ENCODE data around the gene LYPD5. TPM values are rescaled to one million over a fixed set of nuclear protein-coding genes. Genes with fewer than 3 reads are reported as not detected.

The LYPD5 gene
- total and polyA plus RNA-seq, 11 donors = 0.34 to 7.9 (median 1.4) TPM

DNA sequence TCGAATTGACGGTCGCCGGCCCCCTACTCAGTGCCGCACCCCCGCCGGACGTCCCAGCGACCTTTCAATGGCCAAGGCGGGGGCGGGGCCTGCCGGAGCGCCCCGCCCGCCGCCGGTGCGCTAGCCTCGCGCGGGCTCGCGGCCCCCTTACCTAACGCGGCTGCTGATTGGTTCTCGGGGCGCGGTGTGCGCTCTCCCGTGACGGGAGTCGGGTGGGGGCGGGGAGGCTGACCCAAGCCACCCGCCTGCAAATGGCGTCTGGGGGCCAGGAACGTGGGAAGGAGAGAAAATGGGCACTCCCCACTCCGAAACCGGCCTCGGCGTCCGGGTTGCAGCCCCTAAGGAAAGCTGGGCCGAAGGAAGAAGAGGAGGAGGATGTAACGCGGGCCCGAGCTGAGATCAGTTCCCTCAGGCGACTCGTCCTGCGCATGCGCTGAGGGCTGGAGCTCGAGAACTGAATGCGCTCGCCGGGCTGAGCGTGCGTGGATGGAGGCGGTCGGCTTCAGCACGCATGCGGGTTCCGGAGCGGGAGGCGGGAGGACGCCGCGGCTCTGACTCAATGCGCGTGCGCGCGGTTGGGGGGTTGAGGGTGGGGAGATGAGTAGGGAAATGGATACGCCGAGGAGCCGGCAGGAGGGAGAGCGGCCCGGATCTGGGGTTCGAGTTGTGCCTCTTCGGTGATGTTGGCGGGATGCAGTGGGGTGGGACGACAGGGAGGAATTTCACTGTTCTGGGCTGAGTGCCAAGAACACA is 47.6 kb downstream of the LYPD5 start, which contains the start of gene SMG9:
Gene SMG9, minus strand, starts transcription at position 460 of the 753 bp plus-strand sequence. CDS start 4,221 bp downstream, outside the sequence.
- 0 to 1% (median 1%) methylated on average over 56 to 79 of the region's 79 CpGs for WGBS, 4 donors

DNA sequence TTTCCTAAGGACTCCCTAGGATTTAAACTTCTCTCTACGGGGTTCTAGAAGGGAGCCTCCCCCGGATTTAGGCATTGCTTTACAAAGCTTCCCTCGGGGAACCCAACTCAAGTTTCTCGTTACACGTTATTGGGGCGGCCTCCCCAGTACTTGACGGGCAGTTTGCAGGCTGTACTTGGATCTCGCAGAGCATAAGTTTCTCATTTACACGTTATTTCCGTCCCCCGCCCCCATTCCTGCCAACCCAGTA is 48.1 kb downstream of the LYPD5 start:
- peak overlapping the region; percentile 95 to 100 (median 98) for H3K27ac ChIP-seq
- no peak for TF ChIP-seq CTCF (IDR thresholded peaks at IDR 0.05)
- no peak for TF ChIP-seq POLR2A (IDR thresholded peaks at IDR 0.05)
- DNase-seq = no peak
- H3K4me3 ChIP-seq = peak overlapping the region; percentile 60 to 91 (median 73)
- no peaks in the 10 kb centered on the region for H3K9me3 ChIP-seq
- 0 to 2% (median 1%) methylated on average over 11 of the region's 11 CpGs for WGBS, 4 donors
- H3K4me1 ChIP-seq = peaks cover 0 to 58% (median 18%) of the 10 kb centered on the region in 12 donors
- intact Hi-C loops (cut with DNase I) = loop anchor here in 1 of 10 donors (5.0 kb wide), 1 partner anchor 87 kb away; no protein-coding TSS in a partner anchor
- no peak for ATAC-seq
- no peaks in the 10 kb centered on the region for H3K27me3 ChIP-seq
- H3K36me3 ChIP-seq = peaks cover 0 to 31% (median 22%) of the 10 kb centered on the region in 9 donors

More for the DNA sequence above, 47.6 kb downstream of the LYPD5 start, which contains the start of gene SMG9:
- no peaks in the 10 kb centered on the region for H3K27me3 ChIP-seq
- H3K4me1 ChIP-seq = peaks cover 0 to 63% (median 18%) of the 10 kb centered on the region in 12 donors
- peak within 1 kb of the TSS; percentile 95 to 100 (median 98) for H3K27ac ChIP-seq
- no peaks in the 10 kb centered on the region for H3K9me3 ChIP-seq
- peak within 1 kb of the TSS; percentile 60 to 91 (median 73) for H3K4me3 ChIP-seq
- intact Hi-C loops (cut with DNase I) = loop anchor here in 1 of 10 donors (5.0 kb wide), 1 partner anchor 87 kb away; no protein-coding TSS in a partner anchor
- H3K36me3 ChIP-seq = peaks cover 0 to 26% (median 17%) of the 10 kb centered on the region in 9 donors
- TF ChIP-seq POLR2A (IDR thresholded peaks at IDR 0.05) (peak in 1 of 2 donors; percentile 77), CTCF (IDR thresholded peaks at IDR 0.05) (no peak)
- DNase-seq = peak; percentile 98 to 100 (median 99)
- ATAC-seq = peak; percentile 92 to 96 (median 94)

DNA sequence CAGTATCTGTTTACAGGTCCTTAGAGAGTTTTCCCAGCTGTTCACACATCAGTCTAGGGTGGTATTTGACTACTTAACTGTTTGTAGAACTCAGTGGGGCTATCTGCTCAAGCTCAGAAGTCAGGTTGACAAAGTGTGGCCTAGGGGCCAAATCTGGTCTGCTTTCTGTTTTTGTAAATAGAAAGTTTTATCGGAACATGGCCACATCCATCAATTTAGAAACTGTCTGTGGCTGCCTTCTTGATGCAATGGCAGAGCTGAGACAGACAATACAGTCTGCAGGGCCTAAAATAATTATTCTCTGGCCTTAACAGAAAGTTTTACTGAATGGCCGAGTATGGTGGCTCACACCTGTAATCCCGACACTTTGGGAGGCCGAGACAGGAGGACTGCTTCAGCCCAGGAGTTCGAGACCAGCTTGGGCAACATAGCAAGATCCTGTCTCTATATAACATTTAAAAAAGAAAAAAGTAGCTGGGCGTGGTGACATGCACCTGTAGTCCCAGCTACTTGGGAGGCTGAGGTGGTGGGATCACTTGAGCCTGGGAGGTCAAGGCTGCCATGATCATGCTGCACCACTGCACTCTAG is 49.9 kb downstream of the LYPD5 start:
- Histone ChIP-seq H3K36me3 (peaks cover 0 to 49% (median 40%) of the 10 kb centered on the region in 9 donors), H3K4me1 (peaks cover 0 to 47% (median 18%) of the 10 kb centered on the region in 12 donors), H3K27me3 (no peaks in the 10 kb centered on the region), H3K9me3 (no peaks in the 10 kb centered on the region), H3K27ac (peak overlapping the region in 4 of 12 donors; percentile 4 to 100 (median 52)), H3K4me3 (no peak overlapping the region)
- ATAC-seq (no peak), DNase-seq (no peak)
- TF ChIP-seq POLR2A (IDR thresholded peaks at IDR 0.05) (no peak), CTCF (IDR thresholded peaks at IDR 0.05) (no peak)
- 96 to 99% (median 98%) methylated on average over 6 of the region's 6 CpGs for WGBS, 4 donors
- intact Hi-C loops (cut with DNase I) = loop anchor here in 1 of 10 donors (5.0 kb wide), 1 partner anchor 85 kb away; no protein-coding TSS in a partner anchor
